Thymus (tissue), 11 donors: ENCODE measurements around the gene DHX15. TPM values are rescaled to one million over a fixed set of nuclear protein-coding genes. Genes with fewer than 3 reads are reported as not detected.

Source experiments
- DNase-seq, 9 donors: peaks; one replicate each; pipeline ENCODE4 v3.0.0-alpha.2; 2013; ENCODE audit warnings: low spot score in 9 of 9, low read depth in 6 of 9, missing footprints in 1 of 9
- H3K27ac ChIP-seq, 2 donors: one replicate each; pipeline ENCODE4 v1.5.1; 2013; ENCODE audit warnings: control low read depth in 1 of 2, low read depth in 1 of 2, low read length in 1 of 2, mild to moderate bottlenecking in 1 of 2, moderate library complexity in 1 of 2
- H3K27me3 ChIP-seq, 2 donors: one replicate each; pipeline ENCODE4 v1.5.1; 2013; ENCODE audit warnings: low read length in 1 of 2; ENCODE audit not compliant: control insufficient read depth in 2 of 2, insufficient read depth in 1 of 2
- H3K36me3 ChIP-seq, 2 donors: one replicate each; pipeline ENCODE4 v1.5.1; 2013; ENCODE audit warnings: low read length in 1 of 2, mild to moderate bottlenecking in 1 of 2, moderate library complexity in 1 of 2; ENCODE audit not compliant: control insufficient read depth in 2 of 2, insufficient read depth in 2 of 2
- H3K4me1 ChIP-seq, 2 donors: one replicate each; pipeline ENCODE4 v1.5.1; 2013; ENCODE audit warnings: low read length in 2 of 2; ENCODE audit not compliant: control insufficient read depth in 2 of 2, insufficient read depth in 2 of 2
- H3K4me3 ChIP-seq, 2 donors: one replicate each; pipeline ENCODE4 v1.5.1; 2013; ENCODE audit warnings: low read length in 2 of 2, control low read depth in 1 of 2, mild to moderate bottlenecking in 1 of 2
- H3K9me3 ChIP-seq, 2 donors: one replicate each; pipeline ENCODE4 v1.5.1; 2013; ENCODE audit warnings: low read length in 1 of 2, mild to moderate bottlenecking in 1 of 2; ENCODE audit not compliant: control insufficient read depth in 2 of 2, insufficient read depth in 1 of 2
- WGBS: extraction: QIAGEN DNeasy Blood & Tissue Kit; methylation state at CpG from one replicate; pipeline ENCODE4 v1.1.7; 2013; 5-methylcytosine and 5-hydroxymethylcytosine counted together
- polyA plus RNA-seq: library from polyadenylated mRNA; stranded (reverse); fragments of 200-250 nt; gene quantifications from one replicate; pipeline ENCODE4 v1.2.3, GENCODE V29; 2013
- total RNA-seq: library from RNA; stranded (reverse); fragments of 120-200 nt; gene quantifications from one replicate; pipeline ENCODE4 v1.2.4, GENCODE V29; 2013
- donor health status: healthy.

DHX15 gene
- total and polyA plus RNA-seq, 2 donors, result 98.3 to 177 TPM

DNA sequence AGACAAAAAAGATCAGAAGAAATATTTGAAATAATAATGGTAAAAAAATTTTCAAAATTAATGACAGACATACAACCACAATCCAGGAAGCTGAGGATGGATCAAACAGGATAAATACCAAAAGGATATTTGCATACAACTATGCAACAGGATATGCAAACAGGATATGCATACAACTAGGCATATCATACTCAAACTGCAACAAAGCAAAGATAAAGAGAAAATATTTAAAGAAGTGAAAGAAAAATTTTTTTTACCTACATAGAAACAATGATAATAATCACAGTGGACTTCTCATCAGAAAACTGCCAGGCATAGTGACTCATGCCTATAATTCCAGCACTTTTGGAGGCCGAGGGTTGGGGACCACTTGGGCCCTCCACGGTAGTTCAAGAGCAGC, 11.3 kb upstream of the DHX15 start:
- Histone ChIP-seq H3K9me3 (peaks cover 0 to 6% of the 10 kb centered on the region in 2 donors), H3K4me3 (no peak overlapping the region), H3K36me3 (no peaks in the 10 kb centered on the region), H3K27me3 (no peaks in the 10 kb centered on the region), H3K4me1 (no peaks in the 10 kb centered on the region), H3K27ac (no peak overlapping the region)
- DNase-seq, result no peak
- 96% methylated on average over 2 of the region's 2 CpGs for WGBS

DNA sequence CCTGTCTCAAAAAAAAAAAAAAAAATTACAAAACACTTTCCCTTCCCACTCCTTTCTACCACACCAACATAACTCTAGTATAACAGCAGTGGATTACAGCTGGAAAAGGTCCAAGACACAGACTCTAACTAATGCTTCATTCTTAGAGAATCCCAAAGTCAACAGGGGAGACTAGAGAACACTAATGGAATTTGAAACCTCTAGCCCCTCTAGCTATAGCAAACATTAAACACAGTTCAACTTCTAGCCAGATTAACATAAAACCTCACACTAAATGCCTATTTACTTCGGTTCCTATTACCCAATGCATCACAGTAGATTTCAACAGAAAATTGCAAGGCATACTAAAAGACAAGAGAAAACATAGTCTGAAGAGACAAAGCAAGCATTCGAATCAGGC, 10.5 kb upstream of the DHX15 start:
- Histone ChIP-seq H3K9me3 (peaks cover 0 to 7% of the 10 kb centered on the region in 2 donors), H3K4me3 (no peak overlapping the region), H3K27me3 (no peaks in the 10 kb centered on the region), H3K4me1 (no peaks in the 10 kb centered on the region), H3K27ac (no peak overlapping the region), H3K36me3 (no peaks in the 10 kb centered on the region)
- no peak for DNase-seq
- WGBS, result 98% methylated on average over 2 of the region's 2 CpGs

DNA sequence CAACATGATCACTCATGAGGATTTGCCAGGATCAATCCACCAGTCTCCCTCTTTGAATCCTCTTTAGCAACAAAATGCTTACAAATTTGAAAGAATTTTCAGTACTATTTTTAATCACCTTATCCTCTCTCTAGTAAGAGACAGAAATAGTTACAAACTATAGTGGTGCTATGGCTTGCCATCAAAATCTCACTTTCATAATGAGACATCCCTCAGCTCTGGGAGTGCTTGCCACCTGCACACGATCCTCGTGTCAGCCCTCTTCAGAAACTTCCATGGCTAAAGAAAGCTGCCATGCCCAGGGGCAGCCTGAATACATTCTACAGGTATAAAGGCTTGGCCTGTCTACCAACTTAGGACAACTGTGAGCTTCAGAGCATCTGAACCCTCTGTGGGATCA, 5.1 kb upstream of the DHX15 start:
- peaks cover 0 to 5% of the 10 kb centered on the region in 2 donors for H3K9me3 ChIP-seq
- H3K4me1 ChIP-seq, result peaks cover 0 to 4% of the 10 kb centered on the region in 2 donors
- H3K27me3 ChIP-seq, result no peaks in the 10 kb centered on the region
- H3K36me3 ChIP-seq, result no peaks in the 10 kb centered on the region
- DNase-seq, result no peak
- 95% methylated on average over 2 of the region's 2 CpGs for WGBS
- H3K4me3 ChIP-seq, result no peak overlapping the region
- H3K27ac ChIP-seq, result no peak overlapping the region

DNA sequence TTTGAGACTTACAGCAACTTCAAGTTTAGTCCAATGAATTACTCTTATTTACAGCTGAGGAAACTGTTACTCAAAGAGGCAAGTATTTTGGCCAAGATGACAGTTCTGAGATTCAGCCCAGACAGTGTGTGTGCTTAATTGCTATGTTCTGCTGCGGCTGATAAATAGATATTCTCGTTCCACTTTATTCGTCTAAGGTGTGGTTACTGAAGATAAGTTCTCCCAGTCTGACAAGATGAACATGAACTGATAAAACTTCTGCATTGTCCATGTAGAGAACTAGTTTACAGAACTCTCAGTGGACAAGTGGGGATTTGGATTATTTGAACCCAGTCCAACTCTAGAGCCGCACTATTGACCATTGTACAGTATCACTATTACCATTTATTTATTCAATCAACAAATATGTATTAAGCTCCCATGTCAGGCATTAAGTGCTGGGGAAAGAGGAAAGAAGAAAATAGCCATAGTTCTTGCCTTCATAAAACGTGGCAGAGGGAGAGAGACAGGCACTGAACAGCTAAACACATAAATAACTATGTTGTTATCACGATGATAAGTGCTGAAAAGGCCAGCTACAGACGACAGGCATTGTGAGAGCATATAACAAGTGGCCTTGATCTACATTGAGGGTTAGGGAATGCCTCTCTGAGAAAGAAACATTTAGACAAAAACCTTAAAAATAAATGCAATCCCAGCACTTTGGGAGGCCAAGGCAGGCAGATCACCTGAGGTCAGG, 4.0 kb upstream of the DHX15 start:
- no peak overlapping the region for H3K4me3 ChIP-seq
- 92% methylated on average over 7 of the region's 7 CpGs for WGBS
- H3K4me1 ChIP-seq, result peaks cover 0 to 4% of the 10 kb centered on the region in 2 donors
- peaks cover 0 to 9% of the 10 kb centered on the region in 2 donors for H3K9me3 ChIP-seq
- H3K27ac ChIP-seq, result no peak overlapping the region
- H3K36me3 ChIP-seq, result no peaks in the 10 kb centered on the region
- no peaks in the 10 kb centered on the region for H3K27me3 ChIP-seq
- DNase-seq, result no peak

- Histone ChIP-seq H3K4me3 (peak overlapping the region; percentile 87 to 100), H3K27me3 (no peaks in the 10 kb centered on the region), H3K36me3 (peaks cover 0 to 9% of the 10 kb centered on the region in 2 donors), H3K27ac (peak overlapping the region; percentile 82 to 95), H3K9me3 (peaks cover 0 to 5% of the 10 kb centered on the region in 2 donors), H3K4me1 (peaks cover 5 to 7% of the 10 kb centered on the region in 2 donors)
- WGBS, result under 1% methylated on average over 51 of the region's 51 CpGs
- peak; percentile 29 to 72 (median 52) for DNase-seq
Measured at GRCh38 chr4:24583451-24584210, 723 bp downstream of the DHX15 start.

DNA sequence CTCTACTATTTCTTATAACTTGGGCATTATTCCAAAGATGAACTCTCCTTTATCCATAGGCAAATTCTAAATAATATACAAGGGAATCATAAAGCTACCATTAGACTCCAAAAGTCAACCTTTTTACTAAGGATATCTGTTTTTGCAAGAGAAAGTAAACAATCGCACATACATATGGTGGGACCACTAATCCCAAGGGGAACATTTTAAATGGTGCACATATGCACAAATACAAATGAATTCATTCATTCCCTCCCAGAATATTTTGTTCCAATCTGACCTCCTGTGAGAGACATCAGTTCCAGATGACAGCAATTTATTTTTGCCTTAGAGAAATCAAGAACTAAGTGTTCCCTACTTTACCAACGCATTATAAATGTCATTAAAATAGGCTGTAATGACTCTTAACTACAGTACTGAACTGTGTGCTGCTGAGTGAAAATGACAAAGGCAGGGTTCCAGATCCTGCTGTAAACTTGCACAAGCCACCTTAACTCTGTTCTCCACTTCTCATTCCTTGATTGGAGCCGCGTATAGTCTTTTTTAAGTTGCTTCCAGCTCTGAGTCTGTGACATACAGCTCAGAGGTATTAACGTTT, 2.0 kb downstream of the DHX15 start:
- H3K4me3 ChIP-seq, result peak overlapping the region; percentile 87 to 100
- WGBS, result 25% methylated on average over 5 of the region's 5 CpGs
- no peaks in the 10 kb centered on the region for H3K27me3 ChIP-seq
- H3K36me3 ChIP-seq, result peaks cover 0 to 17% of the 10 kb centered on the region in 2 donors
- peaks cover 0 to 5% of the 10 kb centered on the region in 2 donors for H3K9me3 ChIP-seq
- peak in 1 of 9 donors; percentile 3 for DNase-seq
- H3K27ac ChIP-seq, result no peak overlapping the region
- H3K4me1 ChIP-seq, result peaks cover 5 to 7% of the 10 kb centered on the region in 2 donors

DNA sequence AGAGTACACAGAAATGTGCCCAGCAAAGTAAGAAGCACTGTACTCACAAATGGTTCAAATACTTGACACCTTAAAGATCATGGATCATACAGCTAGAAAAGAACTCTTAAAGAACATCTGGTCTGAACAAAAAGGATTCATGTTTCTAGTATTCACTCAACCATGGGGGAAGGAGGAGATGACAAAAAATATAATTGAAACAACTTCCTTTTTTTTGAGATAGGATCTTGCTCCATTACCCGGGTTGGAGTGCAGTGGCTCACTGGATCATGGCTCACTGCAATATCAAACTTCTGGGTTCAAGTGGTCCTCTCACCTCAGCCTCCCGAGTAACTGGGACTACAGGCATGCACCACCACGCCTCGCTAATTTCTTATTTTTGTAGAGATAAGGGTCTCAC, 6.0 kb downstream of the DHX15 start:
- WGBS, result 73% methylated on average over 4 of the region's 4 CpGs
- Histone ChIP-seq H3K36me3 (peaks cover 12 to 51% of the 10 kb centered on the region in 2 donors), H3K4me1 (peaks cover 3 to 5% of the 10 kb centered on the region in 2 donors), H3K27ac (no peak overlapping the region), H3K4me3 (no peak overlapping the region), H3K27me3 (no peaks in the 10 kb centered on the region), H3K9me3 (no peaks in the 10 kb centered on the region)
- DNase-seq, result no peak

GRCh38 chr4:24576276-24576675, 8.1 kb downstream of the DHX15 start:
- WGBS, result 98% methylated on average over 17 of the region's 17 CpGs
- Histone ChIP-seq H3K9me3 (no peaks in the 10 kb centered on the region), H3K4me3 (no peak overlapping the region), H3K36me3 (peaks cover 22 to 70% of the 10 kb centered on the region in 2 donors), H3K27ac (no peak overlapping the region), H3K4me1 (no peaks in the 10 kb centered on the region), H3K27me3 (no peaks in the 10 kb centered on the region)
- no peak for DNase-seq

- Histone ChIP-seq H3K27me3 (no peaks in the 10 kb centered on the region), H3K9me3 (no peaks in the 10 kb centered on the region), H3K36me3 (peaks cover 22 to 73% of the 10 kb centered on the region in 2 donors), H3K4me1 (no peaks in the 10 kb centered on the region), H3K4me3 (no peak overlapping the region), H3K27ac (no peak overlapping the region)
- DNase-seq, result no peak
Measured at GRCh38 chr4:24574236-24574635, 10.1 kb downstream of the DHX15 start.
